Vagina (tissue), 2 donors: Measurements from ENCODE around the gene ADK. TPM values are rescaled to one million over a fixed set of nuclear protein-coding genes. Genes with fewer than 3 reads are reported as not detected.

Source experiments
- DNase-seq, 2 donors: peaks; one replicate each; pipeline ENCODE4 v3.0.0-alpha.2; 2017; ENCODE audit errors: extremely low spot score in 2 of 2
- H3K27ac ChIP-seq: fragments of 200-600 bp; sonication (generic); one replicate; pipeline ENCODE4 v1.5.1; 2019
- H3K27me3 ChIP-seq: fragments of 200-600 bp; sonication (generic); one replicate; pipeline ENCODE4 v1.5.1; 2019
- H3K36me3 ChIP-seq, 2 donors: fragments of 200-600 bp; sonication (generic); one replicate each; pipeline ENCODE4 v1.5.1; 2017 to 2019
- H3K4me1 ChIP-seq: fragments of 200-600 bp; sonication (generic); one replicate; pipeline ENCODE4 v1.5.1; 2019
- H3K4me3 ChIP-seq, 2 donors: fragments of 200-600 bp; sonication (generic); 1 replicate in 1 of 2; 2 replicates in 1 of 2; pipeline ENCODE4 v1.5.1; 2016 to 2019
- H3K9me3 ChIP-seq: fragments of 200-600 bp; sonication (generic); one replicate; pipeline ENCODE4 v1.5.1; 2019
- POLR2A ChIP-seq, 2 donors: fragments of 450-650 bp; IDR thresholded peaks; one replicate each; pipeline ENCODE4 v1.6.1; 2017; ENCODE audit warnings: antibody characterized with exemption in 2 of 2, mild to moderate bottlenecking in 2 of 2, moderate library complexity in 2 of 2
- POLR2AphosphoS5 ChIP-seq, 2 donors: sonication (generic); formaldehyde crosslinking; IDR thresholded peaks; one replicate each; pipeline ENCODE4 v1.9.0; 2017; ENCODE audit warnings: antibody characterized with exemption in 2 of 2, mild to moderate bottlenecking in 2 of 2, low read depth in 1 of 2; ENCODE audit not compliant: insufficient read depth in 1 of 2
- intact Hi-C: fragments of 100-400 bp; cut with DNase I; formaldehyde crosslinking; loops from one replicate; pipeline ENCODE4 v1.15.1; 2023
- total RNA-seq: library from RNA; depleted of rRNA; stranded (reverse); fragments of >200 nt; gene quantifications from one replicate; pipeline ENCODE4 v1.2.3, GENCODE V29; 2016
- TF ChIP-seq, protein P1 (sequence below), 3 experiments: fragments of 450-650 bp in 2 of 3; fragments of 200-600 bp in 1 of 3; sonication (generic) in 1 of 3; IDR thresholded peaks; one replicate each; pipeline ENCODE4 v1.5.1; 2017 to 2019; ENCODE audit warnings: antibody characterized with exemption in 3 of 3, mild to moderate bottlenecking in 2 of 3, moderate library complexity in 2 of 3

ADK gene
- total RNA-seq, 1 donor from 2014 or later = 46.2 TPM

DNA sequence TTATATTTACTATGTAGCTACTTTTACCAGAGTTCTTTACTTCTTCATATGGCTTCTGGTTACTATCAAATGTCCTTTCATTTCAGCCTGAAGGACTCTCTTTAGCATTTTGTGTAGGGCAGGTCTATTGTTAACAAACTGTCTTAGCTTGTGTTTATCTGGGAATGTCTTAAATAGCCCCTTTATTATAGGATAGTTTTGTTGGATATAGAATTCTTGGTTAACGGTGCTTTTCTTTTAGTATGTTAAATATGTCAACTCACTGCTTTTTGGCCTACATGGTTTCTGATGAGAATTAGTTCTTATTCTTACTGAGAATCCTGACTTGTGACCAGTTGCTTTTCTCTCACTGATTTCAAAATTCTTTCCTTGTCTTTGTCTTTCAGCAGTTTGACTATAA lies 169.0 kb downstream of the ADK start:
- no peak overlapping the region for H3K4me3 ChIP-seq
- H3K36me3 ChIP-seq = peaks cover 0 to 7% of the 10 kb centered on the region in 2 donors
- no peaks in the 10 kb centered on the region for H3K9me3 ChIP-seq
- no peak for DNase-seq
- intact Hi-C loops = no loop called here
- no peaks in the 10 kb centered on the region for H3K27me3 ChIP-seq
- TF ChIP-seq POLR2A (IDR thresholded peaks at IDR 0.05) (no peak), POLR2AphosphoS5 (IDR thresholded peaks at IDR 0.05; ENCODE audit: insufficient read depth in 1 of 2, low read depth in 1 of 2) (no peak)
- TF ChIP-seq, protein P1, sequence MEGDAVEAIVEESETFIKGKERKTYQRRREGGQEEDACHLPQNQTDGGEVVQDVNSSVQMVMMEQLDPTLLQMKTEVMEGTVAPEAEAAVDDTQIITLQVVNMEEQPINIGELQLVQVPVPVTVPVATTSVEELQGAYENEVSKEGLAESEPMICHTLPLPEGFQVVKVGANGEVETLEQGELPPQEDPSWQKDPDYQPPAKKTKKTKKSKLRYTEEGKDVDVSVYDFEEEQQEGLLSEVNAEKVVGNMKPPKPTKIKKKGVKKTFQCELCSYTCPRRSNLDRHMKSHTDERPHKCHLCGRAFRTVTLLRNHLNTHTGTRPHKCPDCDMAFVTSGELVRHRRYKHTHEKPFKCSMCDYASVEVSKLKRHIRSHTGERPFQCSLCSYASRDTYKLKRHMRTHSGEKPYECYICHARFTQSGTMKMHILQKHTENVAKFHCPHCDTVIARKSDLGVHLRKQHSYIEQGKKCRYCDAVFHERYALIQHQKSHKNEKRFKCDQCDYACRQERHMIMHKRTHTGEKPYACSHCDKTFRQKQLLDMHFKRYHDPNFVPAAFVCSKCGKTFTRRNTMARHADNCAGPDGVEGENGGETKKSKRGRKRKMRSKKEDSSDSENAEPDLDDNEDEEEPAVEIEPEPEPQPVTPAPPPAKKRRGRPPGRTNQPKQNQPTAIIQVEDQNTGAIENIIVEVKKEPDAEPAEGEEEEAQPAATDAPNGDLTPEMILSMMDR (IDR thresholded peaks at IDR 0.05) = no peak
- no peaks in the 10 kb centered on the region for H3K4me1 ChIP-seq
- no peak overlapping the region for H3K27ac ChIP-seq

DNA sequence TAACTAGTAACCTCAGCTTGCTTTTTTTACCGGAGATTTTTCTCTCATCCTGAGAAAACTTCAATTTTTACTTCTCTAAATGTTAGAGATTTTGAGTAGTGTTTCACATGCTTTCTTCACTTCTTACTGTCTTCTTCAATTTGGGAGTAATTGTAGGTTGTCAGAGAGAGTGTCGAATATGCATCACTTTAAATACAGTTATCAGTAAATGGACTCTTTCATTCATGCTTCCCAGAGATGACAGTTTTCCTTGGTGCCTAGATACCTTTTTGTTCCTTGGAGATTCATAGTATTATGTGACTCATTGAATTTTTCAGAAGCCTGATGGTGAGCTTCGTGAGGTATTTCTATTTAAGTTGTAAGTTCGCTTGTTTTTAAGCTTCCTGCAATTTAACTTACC lies 169.7 kb downstream of the ADK start:
- Histone ChIP-seq H3K27ac (no peak overlapping the region), H3K36me3 (peaks cover 0 to 7% of the 10 kb centered on the region in 2 donors), H3K27me3 (no peaks in the 10 kb centered on the region), H3K9me3 (no peaks in the 10 kb centered on the region), H3K4me3 (no peak overlapping the region), H3K4me1 (no peaks in the 10 kb centered on the region)
- DNase-seq = no peak
- no peak for TF ChIP-seq POLR2AphosphoS5 (IDR thresholded peaks at IDR 0.05; ENCODE audit: insufficient read depth in 1 of 2, low read depth in 1 of 2)
- TF ChIP-seq, protein P1 (IDR thresholded peaks at IDR 0.05) = no peak
- no peak for TF ChIP-seq POLR2A (IDR thresholded peaks at IDR 0.05)
- intact Hi-C loops = no loop called here

- peaks cover 0 to 7% of the 10 kb centered on the region in 2 donors for H3K36me3 ChIP-seq
- DNase-seq = no peak
- H3K27ac ChIP-seq = no peak overlapping the region
- TF ChIP-seq, protein P1 (IDR thresholded peaks at IDR 0.05) = no peak
- TF ChIP-seq POLR2A (IDR thresholded peaks at IDR 0.05) (no peak), POLR2AphosphoS5 (IDR thresholded peaks at IDR 0.05; ENCODE audit: insufficient read depth in 1 of 2, low read depth in 1 of 2) (no peak)
- no peaks in the 10 kb centered on the region for H3K27me3 ChIP-seq
- H3K9me3 ChIP-seq = no peaks in the 10 kb centered on the region
- no peak overlapping the region for H3K4me3 ChIP-seq
- H3K4me1 ChIP-seq = no peaks in the 10 kb centered on the region
- intact Hi-C loops = no loop called here
Observed at GRCh38 chr10:74322141-74322540, 171.1 kb downstream of the ADK start.

DNA sequence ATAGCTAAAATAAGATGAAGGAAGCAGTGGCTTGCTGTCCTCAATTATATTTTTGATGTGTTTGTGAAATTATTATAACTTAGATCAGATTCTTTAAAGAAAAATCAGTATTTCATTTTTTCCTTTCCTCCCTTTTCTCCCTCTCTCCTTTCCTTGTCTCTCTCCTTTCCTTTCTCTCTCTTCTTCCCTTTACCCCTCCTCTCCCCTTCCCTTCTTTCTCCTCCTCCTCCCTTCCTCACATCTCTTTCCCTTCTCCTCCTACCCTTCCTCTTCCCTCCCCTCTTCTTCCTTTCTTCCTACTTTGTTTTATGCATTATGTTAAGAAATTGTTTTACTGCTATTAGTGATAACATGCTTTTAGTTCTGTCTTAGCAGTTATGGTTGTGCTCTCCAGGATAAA lies 171.5 kb downstream of the ADK start:
- no peaks in the 10 kb centered on the region for H3K4me1 ChIP-seq
- no peak for DNase-seq
- H3K27ac ChIP-seq = no peak overlapping the region
- TF ChIP-seq POLR2A (IDR thresholded peaks at IDR 0.05) (no peak), POLR2AphosphoS5 (IDR thresholded peaks at IDR 0.05; ENCODE audit: insufficient read depth in 1 of 2, low read depth in 1 of 2) (no peak)
- TF ChIP-seq, protein P1 (IDR thresholded peaks at IDR 0.05) = no peak
- no peak overlapping the region for H3K4me3 ChIP-seq
- no peaks in the 10 kb centered on the region for H3K9me3 ChIP-seq
- peaks cover 0 to 7% of the 10 kb centered on the region in 2 donors for H3K36me3 ChIP-seq
- H3K27me3 ChIP-seq = no peaks in the 10 kb centered on the region
- intact Hi-C loops = no loop called here

DNA sequence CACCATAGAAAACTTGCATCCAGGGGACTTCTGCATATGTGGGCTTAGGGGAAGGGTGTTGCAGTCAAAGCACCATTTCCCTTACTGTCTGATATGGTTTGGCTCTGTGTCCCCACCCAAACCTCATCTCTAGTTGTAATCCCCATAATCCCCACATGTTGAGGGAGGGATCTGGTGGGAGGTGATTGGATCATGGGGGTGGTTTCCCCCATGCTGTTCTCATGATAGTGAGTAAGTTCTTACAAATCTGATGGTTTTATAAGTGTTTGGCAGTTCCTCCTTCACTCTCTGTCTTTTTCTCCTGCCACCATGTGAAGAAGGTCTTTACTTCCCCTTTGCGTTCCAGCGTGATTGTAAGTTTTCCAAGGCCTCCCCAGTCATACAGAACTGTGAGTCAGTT lies 177.4 kb downstream of the ADK start:
- Histone ChIP-seq H3K9me3 (no peaks in the 10 kb centered on the region), H3K27ac (no peak overlapping the region), H3K4me1 (no peaks in the 10 kb centered on the region), H3K27me3 (no peaks in the 10 kb centered on the region), H3K4me3 (no peak overlapping the region), H3K36me3 (peaks cover 0 to 4% of the 10 kb centered on the region in 2 donors)
- intact Hi-C loops = no loop called here
- TF ChIP-seq POLR2A (IDR thresholded peaks at IDR 0.05) = no peak
- TF ChIP-seq, protein P1 (IDR thresholded peaks at IDR 0.05) = no peak
- no peak for TF ChIP-seq POLR2AphosphoS5 (IDR thresholded peaks at IDR 0.05; ENCODE audit: insufficient read depth in 1 of 2, low read depth in 1 of 2)
- DNase-seq = no peak
